ENCODE data around the gene HSPA14.

Gene HSPA14, protein sequence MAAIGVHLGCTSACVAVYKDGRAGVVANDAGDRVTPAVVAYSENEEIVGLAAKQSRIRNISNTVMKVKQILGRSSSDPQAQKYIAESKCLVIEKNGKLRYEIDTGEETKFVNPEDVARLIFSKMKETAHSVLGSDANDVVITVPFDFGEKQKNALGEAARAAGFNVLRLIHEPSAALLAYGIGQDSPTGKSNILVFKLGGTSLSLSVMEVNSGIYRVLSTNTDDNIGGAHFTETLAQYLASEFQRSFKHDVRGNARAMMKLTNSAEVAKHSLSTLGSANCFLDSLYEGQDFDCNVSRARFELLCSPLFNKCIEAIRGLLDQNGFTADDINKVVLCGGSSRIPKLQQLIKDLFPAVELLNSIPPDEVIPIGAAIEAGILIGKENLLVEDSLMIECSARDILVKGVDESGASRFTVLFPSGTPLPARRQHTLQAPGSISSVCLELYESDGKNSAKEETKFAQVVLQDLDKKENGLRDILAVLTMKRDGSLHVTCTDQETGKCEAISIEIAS

DNA sequence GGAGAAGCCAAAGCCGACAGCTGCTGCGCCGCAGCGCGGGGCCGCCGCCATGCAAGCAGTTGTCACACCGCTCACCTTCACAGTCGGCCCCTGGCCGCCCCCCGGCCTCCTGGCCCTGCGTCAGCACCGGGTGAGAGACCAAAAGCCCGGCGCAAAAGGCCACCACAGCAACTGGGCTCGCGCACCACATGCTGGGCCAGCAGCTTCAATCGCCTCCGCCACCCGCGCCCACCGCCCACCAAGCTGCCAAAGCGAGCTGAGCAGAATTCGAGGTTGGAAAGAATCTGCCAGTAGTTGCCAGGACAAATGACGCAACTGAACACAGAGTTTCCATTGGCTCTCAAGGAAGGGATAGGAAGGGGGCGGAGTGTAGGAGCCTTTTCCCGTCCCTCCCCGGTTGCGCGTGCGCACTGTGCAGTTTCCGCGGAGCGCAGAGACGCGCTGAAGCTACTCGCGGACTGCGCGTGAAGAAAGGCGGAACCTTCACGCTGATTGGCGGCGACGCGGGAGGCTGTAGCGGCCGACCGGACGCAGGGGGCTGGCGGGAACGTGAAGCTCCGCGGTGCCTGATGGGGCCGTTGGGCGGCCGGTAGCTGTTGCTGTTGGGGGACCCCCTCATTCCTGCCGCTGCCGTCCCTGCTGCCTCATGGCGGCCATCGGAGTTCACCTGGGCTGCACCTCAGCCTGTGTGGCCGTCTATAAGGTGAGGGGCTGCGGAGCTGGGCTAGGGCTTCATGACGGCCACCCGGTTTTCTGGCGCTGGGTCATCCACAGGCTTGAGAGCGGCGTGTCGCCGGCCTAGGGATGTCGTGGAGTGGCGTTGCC, at the start of gene HSPA14, which contains the start of the genes CDNF and MSANTD7:
TSS of gene HSPA14 (plus strand) at position 550 of the 825 bp plus-strand sequence. CDS start at position 647, 97 bp downstream.
TSS of gene CDNF (minus strand) at position 281 of the 825 bp plus-strand sequence. CDS start at position 190, 91 bp downstream.
TSS of gene MSANTD7 (plus strand) at position 550 of the 825 bp plus-strand sequence. CDS start 3,979 bp downstream, outside the sequence.
- TF ChIP-seq, protein P1, sequence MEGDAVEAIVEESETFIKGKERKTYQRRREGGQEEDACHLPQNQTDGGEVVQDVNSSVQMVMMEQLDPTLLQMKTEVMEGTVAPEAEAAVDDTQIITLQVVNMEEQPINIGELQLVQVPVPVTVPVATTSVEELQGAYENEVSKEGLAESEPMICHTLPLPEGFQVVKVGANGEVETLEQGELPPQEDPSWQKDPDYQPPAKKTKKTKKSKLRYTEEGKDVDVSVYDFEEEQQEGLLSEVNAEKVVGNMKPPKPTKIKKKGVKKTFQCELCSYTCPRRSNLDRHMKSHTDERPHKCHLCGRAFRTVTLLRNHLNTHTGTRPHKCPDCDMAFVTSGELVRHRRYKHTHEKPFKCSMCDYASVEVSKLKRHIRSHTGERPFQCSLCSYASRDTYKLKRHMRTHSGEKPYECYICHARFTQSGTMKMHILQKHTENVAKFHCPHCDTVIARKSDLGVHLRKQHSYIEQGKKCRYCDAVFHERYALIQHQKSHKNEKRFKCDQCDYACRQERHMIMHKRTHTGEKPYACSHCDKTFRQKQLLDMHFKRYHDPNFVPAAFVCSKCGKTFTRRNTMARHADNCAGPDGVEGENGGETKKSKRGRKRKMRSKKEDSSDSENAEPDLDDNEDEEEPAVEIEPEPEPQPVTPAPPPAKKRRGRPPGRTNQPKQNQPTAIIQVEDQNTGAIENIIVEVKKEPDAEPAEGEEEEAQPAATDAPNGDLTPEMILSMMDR (IDR thresholded peaks at IDR 0.05; ENCODE audit: low read depth, low read length) = no peak
- DNase-seq (ENCODE audit: low read depth in 2 of 2) = peak; percentile 99 to 100
- H3K4me3 ChIP-seq (replicated peaks in 1 of 2; ENCODE audit: low read depth in 2 of 2, low read length in 2 of 2) = peak within 1 kb of the TSS; percentile 99 to 100

DNA sequence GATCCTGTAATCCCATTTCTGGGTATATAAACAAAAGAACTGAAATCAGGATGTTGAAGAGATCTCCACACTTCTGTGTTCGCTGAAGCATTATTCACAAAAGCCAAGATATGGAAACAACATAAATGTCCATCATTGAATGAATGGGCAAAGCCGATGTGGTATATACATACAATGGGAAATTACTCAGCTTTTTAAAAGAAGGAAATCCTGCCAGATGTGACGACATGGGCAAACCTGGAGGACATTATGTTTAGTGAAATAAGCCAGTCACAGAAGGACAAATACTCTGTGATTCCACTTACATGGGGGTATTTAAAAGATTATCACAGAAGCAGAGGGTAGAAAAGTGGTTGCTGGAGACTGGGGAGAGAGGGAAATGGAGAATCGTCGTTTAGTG, 39.5 kb upstream of the HSPA14 start:
- DNase-seq (ENCODE audit: low read depth in 2 of 2) = no peak
- H3K4me3 ChIP-seq (replicated peaks in 1 of 2; ENCODE audit: low read depth in 2 of 2, low read length in 2 of 2) = no peak overlapping the region
- TF ChIP-seq, protein P1 (IDR thresholded peaks at IDR 0.05; ENCODE audit: low read depth, low read length) = no peak

DNA sequence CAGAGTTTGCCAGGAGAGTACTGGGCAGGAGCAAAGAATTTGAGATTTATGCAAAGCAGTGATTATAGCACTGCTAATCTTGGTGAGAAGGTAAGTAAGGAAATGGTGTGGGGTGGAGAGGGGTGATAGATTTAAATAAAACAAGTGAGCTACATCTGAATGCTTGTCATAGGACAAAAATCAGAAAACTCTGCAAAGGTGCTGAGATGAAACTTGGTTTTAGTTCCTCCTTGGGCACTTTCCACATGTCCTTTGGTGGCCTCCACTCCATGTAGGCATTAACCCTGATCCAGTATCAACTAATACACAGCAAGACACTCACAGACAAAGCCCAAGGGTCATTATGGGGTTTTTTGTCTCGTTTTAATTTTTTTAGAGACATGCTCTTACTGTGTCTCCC, 37.7 kb upstream of the HSPA14 start:
- DNase-seq (ENCODE audit: low read depth in 2 of 2) = no peak
- TF ChIP-seq, protein P1 (IDR thresholded peaks at IDR 0.05; ENCODE audit: low read depth, low read length) = no peak
- no peak overlapping the region for H3K4me3 ChIP-seq (replicated peaks in 1 of 2; ENCODE audit: low read depth in 2 of 2, low read length in 2 of 2)

DNA sequence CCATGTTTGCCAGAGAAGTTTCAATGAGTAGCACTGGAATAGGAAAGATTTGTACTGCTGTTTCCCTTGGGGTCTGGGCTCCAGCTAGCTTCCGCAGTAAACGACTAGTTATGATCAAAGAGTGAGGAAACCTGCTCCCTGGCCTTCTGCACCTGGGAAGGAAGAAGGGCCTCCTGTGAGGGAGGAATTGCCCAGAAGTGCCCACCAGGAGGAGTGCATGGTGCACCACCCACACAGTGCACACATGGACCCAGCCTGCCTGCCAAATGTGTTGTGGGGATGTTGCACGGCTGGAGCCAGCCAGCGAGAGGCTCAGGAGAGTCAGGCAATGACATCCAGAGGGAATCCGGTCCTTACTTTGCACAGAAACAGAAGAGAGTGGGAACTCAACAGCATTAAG, 36.4 kb upstream of the HSPA14 start:
- H3K4me3 ChIP-seq (replicated peaks in 1 of 2; ENCODE audit: low read depth in 2 of 2, low read length in 2 of 2) = no peak overlapping the region
- TF ChIP-seq, protein P1 (IDR thresholded peaks at IDR 0.05; ENCODE audit: low read depth, low read length) = no peak
- peak in 1 of 2 donors; percentile 6 for DNase-seq (ENCODE audit: low read depth in 2 of 2)

DNA sequence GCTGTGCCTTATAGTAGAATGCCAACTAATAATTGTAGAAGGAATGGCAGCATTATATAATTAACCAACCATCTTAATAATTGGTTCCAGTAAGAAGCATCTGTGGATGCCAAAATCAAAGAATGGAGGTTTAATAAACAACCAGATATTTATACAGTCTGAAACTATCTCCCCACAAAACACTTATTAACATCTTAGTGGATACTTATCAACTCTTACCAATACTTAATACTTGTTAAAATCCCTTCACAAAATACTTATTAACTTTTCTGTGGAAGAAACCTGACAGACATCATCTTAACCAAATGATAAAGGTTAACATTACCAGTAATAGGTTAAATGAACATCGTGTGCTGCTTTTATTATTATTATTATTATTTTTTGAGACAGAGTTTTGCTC, 34.3 kb upstream of the HSPA14 start:
- TF ChIP-seq, protein P1 (IDR thresholded peaks at IDR 0.05; ENCODE audit: low read depth, low read length) = no peak
- no peak overlapping the region for H3K4me3 ChIP-seq (replicated peaks in 1 of 2; ENCODE audit: low read depth in 2 of 2, low read length in 2 of 2)
- no peak for DNase-seq (ENCODE audit: low read depth in 2 of 2)

DNA sequence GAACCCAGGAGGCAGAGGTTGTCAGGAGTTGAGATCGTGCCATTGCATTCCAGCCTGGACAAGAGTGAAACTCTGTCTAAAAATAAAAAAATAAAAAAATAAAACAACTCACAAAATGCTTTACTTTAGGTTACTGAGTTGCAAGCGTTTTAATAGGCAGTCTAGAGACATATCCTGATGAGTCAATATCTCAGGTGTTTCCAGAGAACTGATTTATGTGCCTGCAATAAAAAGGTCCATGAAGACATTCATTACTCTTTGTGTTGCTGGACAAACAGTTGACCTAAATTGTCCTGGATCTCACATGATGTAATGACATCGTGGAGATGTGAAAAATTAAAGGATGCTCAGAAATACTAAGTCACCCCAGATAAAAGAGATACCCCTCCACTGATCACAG, 31.8 kb upstream of the HSPA14 start:
- no peak for DNase-seq (ENCODE audit: low read depth in 2 of 2)

More for the DNA sequence above, 31.8 kb upstream of the HSPA14 start:
- no peak overlapping the region for H3K4me3 ChIP-seq (replicated peaks in 1 of 2; ENCODE audit: low read depth in 2 of 2, low read length in 2 of 2)
- TF ChIP-seq, protein P1 (IDR thresholded peaks at IDR 0.05; ENCODE audit: low read depth, low read length) = no peak

Measured in cardiac fibroblast (primary cell).